ENCODE measurements around the gene OR6C76.
"Not testable (repeated sequence)": the region's sequence is repeated elsewhere in the genome, so short reads cannot be mapped to it uniquely, and the experiment has no call there.

The OR6C76 gene

GRCh38 chr12:55425954-55426353 is at the start of gene OR6C76:
Gene OR6C76, plus strand, starts transcription at chr12:55426254. Its CDS starts 0 bp downstream, at chr12:55426254.
- DNase-seq (ENCODE audit: low spot score), result no peak

GRCh38 chr12:55385891-55386290 is 40.2 kb upstream of the OR6C76 start:
- no peak for DNase-seq (ENCODE audit: low spot score)

- no peak for DNase-seq (ENCODE audit: low spot score)
These were observed 33.8 kb upstream of the OR6C76 start for GRCh38 chr12:55392032-55392795.

- DNase-seq (ENCODE audit: low spot score), result no peak
These were observed 29.7 kb upstream of the OR6C76 start for GRCh38 chr12:55396326-55396725.

GRCh38 chr12:55400229-55400628 is 25.8 kb upstream of the OR6C76 start, which contains the start of gene OR6C65:
Gene OR6C65, plus strand, starts transcription at chr12:55400529. Its CDS starts 0 bp downstream, at chr12:55400529.
- DNase-seq (ENCODE audit: low spot score), result no peak

- DNase-seq (ENCODE audit: low spot score), result no peak
These were observed 18.2 kb upstream of the OR6C76 start for GRCh38 chr12:55407866-55408265.

GRCh38 chr12:55409133-55409532 is 16.9 kb upstream of the OR6C76 start:
- DNase-seq (ENCODE audit: low spot score), result not testable (repeated sequence)

- not testable (repeated sequence) for DNase-seq (ENCODE audit: low spot score)
These were observed 13.9 kb upstream of the OR6C76 start for GRCh38 chr12:55412138-55412537.

- DNase-seq (ENCODE audit: low spot score), result not testable (repeated sequence)
These were observed 12.3 kb upstream of the OR6C76 start for GRCh38 chr12:55413498-55414388.

- not testable (repeated sequence) for DNase-seq (ENCODE audit: low spot score)
These were observed 11.6 kb upstream of the OR6C76 start for GRCh38 chr12:55414396-55414823.

GRCh38 chr12:55414889-55415288 is 11.2 kb upstream of the OR6C76 start:
- DNase-seq (ENCODE audit: low spot score), result not testable (repeated sequence)

- no peak for DNase-seq (ENCODE audit: low spot score)
These were observed 9.1 kb upstream of the OR6C76 start for GRCh38 chr12:55416961-55417360.

GRCh38 chr12:55420307-55420962 is 5.6 kb upstream of the OR6C76 start:
- no peak for DNase-seq (ENCODE audit: low spot score)

GRCh38 chr12:55428331-55429243 is 2.5 kb downstream of the OR6C76 start:
- DNase-seq (ENCODE audit: low spot score), result no peak

- DNase-seq (ENCODE audit: low spot score), result not testable (repeated sequence)
These were observed 15.2 kb downstream of the OR6C76 start for GRCh38 chr12:55441233-55441632.

- DNase-seq (ENCODE audit: low spot score), result no peak
These were observed 17.7 kb downstream of the OR6C76 start, which contains the start of gene OR6C2 for GRCh38 chr12:55443776-55444175. Gene OR6C2, plus strand, starts transcription at chr12:55444076. Its CDS starts 8,138 bp downstream, at chr12:55452214.

- DNase-seq (ENCODE audit: low spot score), result no peak
These were observed 19.3 kb downstream of the OR6C76 start for GRCh38 chr12:55445357-55445756.

GRCh38 chr12:55446326-55446725 is 20.3 kb downstream of the OR6C76 start:
- DNase-seq (ENCODE audit: low spot score), result no peak

- no peak for DNase-seq (ENCODE audit: low spot score)
These were observed 22.8 kb downstream of the OR6C76 start for GRCh38 chr12:55448825-55449224.

- DNase-seq (ENCODE audit: low spot score), result not testable (repeated sequence)
These were observed 38.9 kb downstream of the OR6C76 start for GRCh38 chr12:55464926-55465325.

- DNase-seq (ENCODE audit: low spot score), result no peak
These were observed 41.8 kb downstream of the OR6C76 start for GRCh38 chr12:55467836-55468235.
